Ishikawa (cell line): Measurements from ENCODE around the gene SLC8B1.

Source experiments
- CEBPB ChIP-seq: IDR thresholded peaks from 2 replicates; pipeline ENCODE4 v1.6.1; 2012
- CREB1 ChIP-seq: IDR thresholded peaks from 2 replicates; pipeline ENCODE4 v1.6.1; 2012; ENCODE audit warnings: low read depth
- EGR1 ChIP-seq: IDR thresholded peaks from 2 replicates; pipeline ENCODE4 v1.6.1; 2012
- EP300 ChIP-seq: IDR thresholded peaks from 2 replicates; pipeline ENCODE4 v1.6.1; 2012; ENCODE audit warnings: borderline replicate concordance
- FOXM1 ChIP-seq: IDR thresholded peaks from 2 replicates; pipeline ENCODE4 v1.6.1; 2012; ENCODE audit warnings: low read depth, borderline replicate concordance
- MAX ChIP-seq: IDR thresholded peaks from 2 replicates; pipeline ENCODE4 v1.6.1; 2012
- NFIC ChIP-seq: IDR thresholded peaks from 2 replicates; pipeline ENCODE4 v1.6.1; 2012
- RAD21 ChIP-seq: IDR thresholded peaks from 2 replicates; pipeline ENCODE4 v1.6.1; 2012; ENCODE audit warnings: low read depth
- REST ChIP-seq: IDR thresholded peaks from 2 replicates; pipeline ENCODE4 v1.6.1; 2012; ENCODE audit warnings: low read depth, mild to moderate bottlenecking
- TAF1 ChIP-seq: IDR thresholded peaks from 2 replicates; pipeline ENCODE4 v1.6.1; 2012; ENCODE audit warnings: low read depth, mild to moderate bottlenecking
- TCF12 ChIP-seq: IDR thresholded peaks from 2 replicates; pipeline ENCODE4 v1.6.1; 2012; ENCODE audit warnings: low read depth
- TEAD4 ChIP-seq: IDR thresholded peaks from 2 replicates; pipeline ENCODE4 v1.6.1; 2012
- USF1 ChIP-seq: IDR thresholded peaks from 2 replicates; pipeline ENCODE4 v1.6.1; 2012
- YY1 ChIP-seq: IDR thresholded peaks from 2 replicates; pipeline ENCODE4 v1.6.1; 2012; ENCODE audit warnings: low read depth
- ZBTB7A ChIP-seq: IDR thresholded peaks from 2 replicates; pipeline ENCODE4 v1.6.1; 2012; ENCODE audit warnings: low read depth

Gene SLC8B1

GRCh38 chr12:113296557-113297213 lies 38.2 kb downstream of the SLC8B1 start:
- no peak for TF ChIP-seq CREB1
- no peak for TF ChIP-seq TCF12
- no peak for TF ChIP-seq REST
- no peak for TF ChIP-seq RAD21
- TF ChIP-seq USF1 = no peak
- no peak for TF ChIP-seq EP300
- no peak for TF ChIP-seq EGR1
- TF ChIP-seq TEAD4 = no peak
- TF ChIP-seq YY1 = no peak

DNA sequence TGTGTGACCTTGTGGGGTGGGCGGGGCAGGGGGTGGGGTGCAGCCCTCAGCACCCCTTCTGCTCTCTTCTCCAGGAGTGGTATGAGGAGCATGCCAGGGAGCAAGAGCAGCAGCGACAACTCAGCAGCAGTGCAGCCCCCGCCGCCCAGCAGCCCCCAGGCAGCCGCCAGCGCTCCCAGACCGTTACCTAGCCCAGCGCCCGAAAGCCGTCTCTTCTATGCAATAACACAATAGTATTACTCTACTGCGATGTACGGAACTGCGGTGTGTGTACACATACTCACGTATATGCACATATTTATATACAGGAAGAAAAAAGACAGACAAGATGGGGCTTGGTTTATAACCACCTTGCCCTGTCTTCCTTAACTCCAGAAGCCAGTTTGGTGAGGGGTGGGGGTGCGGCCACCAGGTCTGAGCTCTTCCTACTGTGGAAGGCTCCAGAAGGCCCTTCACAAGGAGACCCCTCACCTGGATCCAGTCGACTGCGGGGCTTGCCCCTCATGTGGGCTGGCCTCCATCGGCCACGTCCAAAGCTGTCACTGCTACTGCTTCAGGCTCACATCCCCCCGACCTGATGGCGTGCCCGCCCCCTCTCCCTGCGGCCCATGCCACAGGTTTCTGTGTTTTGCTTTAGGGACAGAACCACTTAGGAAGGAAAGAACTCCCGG lies 38.9 kb downstream of the SLC8B1 start:
- no peak for TF ChIP-seq EGR1
- TF ChIP-seq YY1 = no peak
- no peak for TF ChIP-seq NFIC
- TF ChIP-seq CREB1 = no peak
- no peak for TF ChIP-seq FOXM1
- no peak for TF ChIP-seq TEAD4
- TF ChIP-seq EP300 = no peak
- TF ChIP-seq RAD21 = no peak
- no peak for TF ChIP-seq MAX
- no peak for TF ChIP-seq CEBPB
- no peak for TF ChIP-seq REST
- no peak for TF ChIP-seq ZBTB7A
- no peak for TF ChIP-seq TAF1
- TF ChIP-seq USF1 = no peak
- TF ChIP-seq TCF12 = no peak

DNA sequence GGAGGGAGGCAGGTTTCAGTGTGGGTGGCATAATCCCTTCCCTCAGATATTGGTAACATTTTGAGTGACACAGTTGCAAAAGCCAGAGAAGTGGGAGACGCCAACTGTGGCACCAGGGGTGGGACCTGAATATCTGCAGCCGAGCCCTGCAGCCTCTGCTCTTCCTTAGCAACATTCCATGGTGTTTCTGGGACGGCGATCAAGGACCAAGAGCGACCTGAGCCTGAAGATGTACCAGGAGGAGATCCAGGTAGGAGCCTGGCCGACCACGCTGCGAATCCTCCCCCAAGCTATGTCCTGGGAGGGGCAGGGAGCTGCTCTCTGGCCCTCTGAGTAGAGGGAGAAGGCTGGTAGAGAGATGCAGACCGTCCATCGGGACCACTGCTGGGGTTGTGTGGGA lies 41.8 kb downstream of the SLC8B1 start:
- TF ChIP-seq CEBPB (no peak), EGR1 (no peak), MAX (no peak), CREB1 (no peak), NFIC (no peak), REST (no peak), YY1 (no peak), TCF12 (no peak), USF1 (no peak), TAF1 (no peak), EP300 (no peak), ZBTB7A (no peak), TEAD4 (no peak), RAD21 (no peak)

DNA sequence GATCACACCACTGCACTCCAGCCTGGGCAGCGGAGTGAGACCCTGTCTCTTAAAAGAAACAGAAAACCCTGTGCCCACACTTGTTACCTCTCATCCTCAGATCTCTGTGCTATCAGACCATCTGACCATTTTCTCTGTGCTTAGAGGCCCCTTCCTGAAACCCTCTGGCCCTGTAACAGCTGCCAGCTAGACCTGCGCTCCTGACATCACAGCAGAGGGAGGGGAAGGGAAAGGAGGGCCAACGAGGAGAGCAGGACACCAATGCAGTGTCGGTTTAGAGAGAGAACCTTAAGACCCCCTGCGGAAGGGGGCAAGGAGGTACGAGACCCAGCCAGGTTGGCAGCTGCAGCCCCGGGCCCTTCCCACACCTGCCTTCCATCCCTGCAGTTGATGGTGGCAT lies 42.4 kb downstream of the SLC8B1 start:
- TF ChIP-seq NFIC (no peak), RAD21 (no peak), CREB1 (no peak), EGR1 (no peak), TEAD4 (no peak)
